Stimulated activated CD4-positive, alpha-beta T cell treated with anti-CD3 and anti-CD28 coated beads, Interleukin-15, amount 100 ng/mL, for 1 hour (primary cell): ENCODE data around the gene AFAP1L1.
A peak's percentile ranks its signal among the peaks of the same experiment; 100 is the strongest.

Source experiments
- DNase-seq, 2 donors: peaks; one replicate each; pipeline ENCODE4 v3.0.0-alpha.2; 2020; ENCODE audit warnings: low read depth in 1 of 2, low spot score in 1 of 2

The AFAP1L1 gene

DNA sequence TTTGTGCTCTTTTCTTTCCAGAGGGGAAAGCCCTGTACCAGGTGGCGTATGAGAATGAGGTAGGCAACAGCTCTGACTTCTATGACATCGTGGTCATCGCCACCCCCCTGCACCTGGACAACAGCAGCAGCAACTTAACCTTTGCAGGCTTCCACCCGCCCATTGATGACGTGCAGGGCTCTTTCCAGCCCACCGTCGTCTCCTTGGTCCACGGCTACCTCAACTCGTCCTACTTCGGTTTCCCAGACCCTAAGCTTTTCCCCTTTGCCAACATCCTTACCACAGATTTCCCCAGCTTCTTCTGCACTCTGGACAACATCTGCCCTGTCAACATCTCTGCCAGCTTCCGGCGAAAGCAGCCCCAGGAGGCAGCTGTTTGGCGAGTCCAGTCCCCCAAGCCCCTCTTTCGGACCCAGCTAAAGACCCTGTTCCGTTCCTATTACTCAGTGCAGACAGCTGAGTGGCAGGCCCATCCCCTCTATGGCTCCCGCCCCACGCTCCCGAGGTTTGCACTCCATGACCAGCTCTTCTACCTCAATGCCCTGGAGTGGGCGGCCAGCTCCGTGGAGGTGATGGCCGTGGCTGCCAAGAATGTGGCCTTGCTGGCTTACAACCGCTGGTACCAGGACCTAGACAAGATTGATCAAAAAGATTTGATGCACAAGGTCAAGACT, 96.5 kb downstream of the AFAP1L1 start:
- DNase-seq: no peak

- DNase-seq: no peak
Measured at GRCh38 chr5:149370878-149371277, 99.2 kb downstream of the AFAP1L1 start.

GRCh38 chr5:149371296-149371962, 99.8 kb downstream of the AFAP1L1 start:
- peak; percentile 42 to 45 for DNase-seq

- DNase-seq: no peak
Measured at GRCh38 chr5:149372076-149372795, 100.6 kb downstream of the AFAP1L1 start.

GRCh38 chr5:149372932-149373331, 101.3 kb downstream of the AFAP1L1 start:
- DNase-seq: no peak

- no peak for DNase-seq
Measured at GRCh38 chr5:149374303-149374702, 102.6 kb downstream of the AFAP1L1 start.

- DNase-seq: no peak
Measured at GRCh38 chr5:149374801-149375200, 103.1 kb downstream of the AFAP1L1 start.

DNA sequence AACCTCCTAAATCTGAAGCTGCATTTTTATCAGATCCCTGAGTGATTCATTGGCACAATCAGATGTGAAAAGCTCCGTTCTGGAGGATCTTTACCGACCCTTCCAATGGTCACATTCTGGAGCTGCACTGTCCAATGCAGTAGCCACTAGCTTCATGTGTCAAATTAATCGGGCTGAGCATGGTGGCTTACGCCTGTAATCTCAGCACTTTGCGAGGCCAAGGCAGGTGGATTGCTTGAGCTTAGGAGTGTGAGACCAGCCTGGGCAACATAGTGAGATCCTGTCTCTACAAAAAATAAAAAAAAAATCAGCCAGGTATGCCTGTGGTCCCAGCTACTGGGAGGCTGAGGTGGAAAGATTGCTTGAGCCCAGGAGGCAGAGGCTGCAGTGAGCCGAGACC, 103.8 kb downstream of the AFAP1L1 start:
- DNase-seq: no peak

GRCh38 chr5:149376104-149376503, 104.4 kb downstream of the AFAP1L1 start:
- DNase-seq: no peak

DNA sequence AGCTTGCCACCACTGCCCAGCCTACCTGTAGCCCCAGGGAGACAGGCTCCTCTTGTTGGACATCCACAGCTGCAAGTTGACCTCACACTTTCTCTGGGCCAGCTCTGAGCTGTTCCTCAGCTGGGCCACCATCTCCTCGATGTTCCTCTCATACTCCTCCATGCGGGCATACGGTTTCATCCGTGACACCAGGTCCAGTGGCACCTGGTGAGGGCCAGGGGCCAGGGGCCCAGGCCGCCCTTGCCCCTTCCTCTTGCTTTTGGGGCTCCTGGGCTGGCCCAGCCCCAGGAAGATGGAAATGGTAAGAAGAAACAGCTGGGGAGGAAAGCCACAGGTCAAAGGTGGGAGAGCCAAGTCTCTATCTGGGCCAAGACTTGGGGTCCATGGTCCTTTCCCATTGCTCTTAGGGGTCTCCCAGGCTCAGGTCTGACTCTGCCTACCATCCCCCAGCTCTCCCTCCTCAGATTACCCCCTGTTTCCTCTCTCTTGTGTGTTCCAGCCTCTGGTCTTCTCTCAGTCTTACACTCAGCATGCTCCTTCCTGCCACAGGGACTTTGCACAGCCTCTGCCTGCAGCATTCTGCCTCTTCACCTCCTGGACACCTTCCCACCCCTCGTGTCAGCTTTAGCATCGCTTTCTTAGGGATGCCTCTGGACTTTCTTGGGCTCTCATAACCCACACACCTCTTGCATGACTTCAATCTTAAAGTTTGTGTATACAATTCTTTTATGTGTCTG, 105.2 kb downstream of the AFAP1L1 start:
- no peak for DNase-seq

DNA sequence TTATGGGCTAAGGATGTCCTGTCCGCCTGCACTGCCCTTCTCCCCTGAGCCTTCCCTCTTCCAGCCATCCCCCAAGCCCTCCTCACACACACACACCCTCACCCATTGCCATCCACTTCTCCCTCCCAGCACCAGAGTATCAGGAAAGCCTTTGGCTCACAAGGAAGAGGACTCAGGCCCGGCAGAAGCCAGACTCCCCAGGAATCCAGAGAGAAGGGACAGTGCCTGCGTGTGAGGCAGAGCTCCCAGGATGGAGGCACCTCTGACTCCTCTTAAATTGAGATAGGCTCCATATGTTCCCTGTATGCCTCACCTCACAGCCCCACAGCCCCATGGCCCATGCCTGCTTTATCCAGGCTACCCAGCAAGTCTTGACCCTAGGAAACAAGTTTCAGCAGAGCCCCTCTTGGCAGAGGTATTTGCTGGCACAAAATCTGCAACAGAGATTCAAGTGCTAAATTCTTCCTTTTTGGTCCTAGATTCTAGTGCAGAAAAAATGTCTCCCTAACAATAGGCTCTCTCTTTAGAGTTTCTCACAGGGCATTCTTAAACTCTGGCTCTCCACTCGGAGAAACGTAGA, 106.7 kb downstream of the AFAP1L1 start:
- no peak for DNase-seq

DNA sequence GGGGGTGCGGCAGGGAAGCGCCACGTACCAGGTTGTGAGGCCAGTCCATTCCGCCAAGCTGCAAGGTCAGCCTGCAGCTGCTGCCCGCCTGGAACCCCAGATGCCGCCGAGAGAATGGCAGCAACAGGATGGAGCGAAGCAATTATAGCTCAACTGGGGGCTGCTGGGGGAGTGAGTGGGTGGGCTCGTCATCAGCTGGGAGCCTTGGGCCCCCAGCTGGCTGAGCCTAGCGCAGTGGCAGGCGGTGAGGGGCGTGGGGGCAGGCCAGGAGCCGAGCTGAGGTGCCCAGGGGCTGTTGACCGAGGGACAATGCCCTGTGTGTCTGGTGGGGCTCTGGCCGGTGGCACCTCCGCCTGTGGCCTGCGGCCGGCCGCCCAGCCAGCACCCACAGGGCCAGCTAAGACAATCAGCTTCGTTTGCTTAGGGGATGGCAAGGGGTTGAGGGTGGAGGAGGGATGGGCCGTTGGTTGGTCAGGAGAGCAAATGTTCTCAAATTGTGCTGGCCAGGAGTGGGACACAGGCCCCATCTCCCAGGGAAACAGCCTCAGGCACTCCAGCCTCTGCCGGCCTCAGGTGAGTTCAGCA, 107.6 kb downstream of the AFAP1L1 start, which contains the start of gene IL17B:
Gene IL17B (minus strand): TSS at position 116 of the 585 bp plus-strand sequence. CDS start 67 bp downstream, at position 49.
- no peak for DNase-seq

GRCh38 chr5:149379818-149380374, 108.2 kb downstream of the AFAP1L1 start:
- DNase-seq: no peak

GRCh38 chr5:149380466-149381121, 108.9 kb downstream of the AFAP1L1 start:
- DNase-seq: no peak

DNA sequence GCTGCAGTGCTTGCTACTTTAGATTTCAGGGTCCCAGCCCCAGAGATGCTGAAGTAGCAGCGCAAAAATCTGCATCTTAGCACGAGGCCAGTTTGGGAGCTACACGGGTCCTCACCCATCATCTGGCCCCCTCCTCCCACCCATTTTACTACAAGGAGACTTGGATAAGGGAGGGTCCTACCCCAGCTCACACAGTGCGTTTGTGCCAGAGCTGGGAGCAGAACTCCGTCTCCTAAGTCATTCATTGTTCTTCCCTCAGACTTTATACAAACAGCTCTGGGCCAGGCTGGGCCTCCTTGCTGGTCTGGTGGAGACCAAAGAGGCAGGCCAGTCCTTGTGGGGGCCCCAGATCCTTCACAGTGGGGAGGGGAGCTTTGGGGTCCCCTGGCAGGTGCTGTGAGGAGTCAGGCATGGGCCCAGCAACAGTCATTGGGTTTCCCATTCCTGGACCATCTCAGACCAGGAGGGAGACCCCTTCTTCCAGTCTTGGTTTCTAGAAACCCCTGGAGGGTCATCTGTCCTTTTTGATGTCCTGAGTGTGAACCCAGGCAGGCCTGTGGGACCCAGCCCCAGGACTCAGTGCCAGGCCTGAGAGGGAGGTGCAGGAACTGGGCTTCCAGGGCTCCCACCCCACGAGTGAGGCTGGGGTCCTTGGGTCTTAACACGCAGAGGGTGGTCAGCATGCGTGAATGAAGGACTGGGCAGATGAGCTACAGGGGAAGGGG, 109.8 kb downstream of the AFAP1L1 start:
- DNase-seq: no peak

- DNase-seq: peak; percentile 54 to 64
Measured at GRCh38 chr5:149381986-149382338, 110.3 kb downstream of the AFAP1L1 start.

DNA sequence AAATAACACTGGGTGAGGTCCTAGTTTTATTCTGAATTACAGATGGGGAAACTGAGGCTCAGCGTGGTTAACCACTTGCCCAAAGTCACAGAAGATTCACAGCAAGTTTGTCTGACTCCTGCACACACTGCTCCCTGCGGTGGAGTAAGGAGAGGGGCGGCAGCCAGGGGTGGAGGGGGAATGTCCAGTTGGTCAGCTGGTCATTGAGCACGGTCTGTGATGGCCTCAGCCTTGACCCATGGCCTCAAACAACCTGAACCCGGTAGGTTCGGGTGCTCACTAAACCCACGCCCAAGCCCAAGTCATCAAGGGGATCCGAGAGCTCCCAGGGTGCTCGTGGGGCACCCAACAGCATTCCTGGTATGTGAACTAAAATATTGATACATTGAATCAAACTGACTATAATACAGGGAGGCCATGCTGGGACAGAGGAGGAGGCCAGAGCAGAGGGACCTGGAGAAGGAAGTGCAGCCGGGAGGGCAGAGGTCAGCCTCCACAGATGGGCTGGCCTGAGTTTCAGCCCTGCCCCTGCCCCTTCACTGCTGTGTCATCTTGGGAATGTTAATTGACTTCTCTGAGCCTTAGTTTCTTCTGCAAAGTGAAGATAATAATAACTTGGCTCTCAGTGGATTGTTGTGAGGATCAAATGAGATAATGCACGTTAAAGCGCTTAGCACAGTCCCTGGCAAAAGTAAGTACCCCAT, 111.0 kb downstream of the AFAP1L1 start:
- no peak for DNase-seq

GRCh38 chr5:149383399-149383798, 111.7 kb downstream of the AFAP1L1 start:
- no peak for DNase-seq

- DNase-seq: no peak
Measured at GRCh38 chr5:149386166-149386565, 114.5 kb downstream of the AFAP1L1 start.
